ENCODE data around the gene HPCAL1. TPM values are rescaled to one million over a fixed set of nuclear protein-coding genes. Genes with fewer than 3 reads are reported as not detected.

HPCAL1 gene
- total and polyA plus RNA-seq, 2 donors (not counting 1 experiment from before 2014, with no cell fraction given): 60.3 to 65.1 TPM

GRCh38 chr2:10255189-10256030 lies 47.3 kb upstream of the HPCAL1 start:
- Histone ChIP-seq H3K27me3 (replicated peaks in 1 of 4; ENCODE audit: control extremely low read depth in 1 of 4, control insufficient read depth in 3 of 4, insufficient read depth in 4 of 4, low read length in 3 of 4) (peaks cover 0 to 10% (median 0%) of the 10 kb centered on the region in 4 experiments), H3K9me3 (ENCODE audit: control extremely low read depth in 1 of 3, control insufficient read depth in 2 of 3, insufficient read depth in 1 of 3, low read length in 2 of 3) (peaks cover 1 to 4% (median 3%) of the 10 kb centered on the region in 3 donors), H3K4me2 (replicated peaks; ENCODE audit: low read depth, low read length, poor library complexity, severe bottlenecking) (no peak overlapping the region), H3K4me3 (ENCODE audit: control extremely low read depth in 1 of 5, extremely low read depth in 1 of 5, insufficient read depth in 1 of 5, low read depth in 2 of 5, low read length in 4 of 5) (no peak overlapping the region), H3K36me3 (replicated peaks in 1 of 2; ENCODE audit: control extremely low read depth in 1 of 2, control insufficient read depth in 1 of 2, extremely low read depth in 1 of 2, insufficient read depth in 2 of 2, low read length in 1 of 2) (no peaks in the 10 kb centered on the region), H4K20me1 (ENCODE audit: control insufficient read depth, insufficient read depth, low read length, poor library complexity, severe bottlenecking) (no peaks in the 10 kb centered on the region), H3K27ac (ENCODE audit: low read length in 2 of 2) (no peak overlapping the region), H3K4me1 (ENCODE audit: control insufficient read depth in 2 of 2, insufficient read depth in 2 of 2, low read length in 2 of 2) (no peaks in the 10 kb centered on the region), H2AFZ (ENCODE audit: insufficient read depth, low read depth, low read length, poor library complexity, severe bottlenecking) (no peak overlapping the region), H3K9ac (ENCODE audit: low read length) (no peak overlapping the region), H3K79me2 (ENCODE audit: control insufficient read depth, insufficient read depth, low read length) (no peaks in the 10 kb centered on the region)
- Mint-ChIP-seq H3K27ac (no peak overlapping the region), H3K27me3 (peaks cover 14% of the 10 kb centered on the region), H3K4me1 (no peaks in the 10 kb centered on the region), H3K9me3 (ENCODE audit: insufficient read depth) (peaks cover 5% of the 10 kb centered on the region), H3K4me3 (no peak overlapping the region)
- intact Hi-C loops (cut with micrococcal nuclease): no loop called here
- CTCF ChIA-PET: no interaction called here
- no peak for ATAC-seq (ENCODE audit: low read depth)
- TF ChIP-seq EZH2 (IDR thresholded peaks at IDR 0.05; ENCODE audit: borderline replicate concordance, insufficient read depth, low read depth, low read length, poor library complexity, severe bottlenecking): no peak
- TF ChIP-seq, protein P1, sequence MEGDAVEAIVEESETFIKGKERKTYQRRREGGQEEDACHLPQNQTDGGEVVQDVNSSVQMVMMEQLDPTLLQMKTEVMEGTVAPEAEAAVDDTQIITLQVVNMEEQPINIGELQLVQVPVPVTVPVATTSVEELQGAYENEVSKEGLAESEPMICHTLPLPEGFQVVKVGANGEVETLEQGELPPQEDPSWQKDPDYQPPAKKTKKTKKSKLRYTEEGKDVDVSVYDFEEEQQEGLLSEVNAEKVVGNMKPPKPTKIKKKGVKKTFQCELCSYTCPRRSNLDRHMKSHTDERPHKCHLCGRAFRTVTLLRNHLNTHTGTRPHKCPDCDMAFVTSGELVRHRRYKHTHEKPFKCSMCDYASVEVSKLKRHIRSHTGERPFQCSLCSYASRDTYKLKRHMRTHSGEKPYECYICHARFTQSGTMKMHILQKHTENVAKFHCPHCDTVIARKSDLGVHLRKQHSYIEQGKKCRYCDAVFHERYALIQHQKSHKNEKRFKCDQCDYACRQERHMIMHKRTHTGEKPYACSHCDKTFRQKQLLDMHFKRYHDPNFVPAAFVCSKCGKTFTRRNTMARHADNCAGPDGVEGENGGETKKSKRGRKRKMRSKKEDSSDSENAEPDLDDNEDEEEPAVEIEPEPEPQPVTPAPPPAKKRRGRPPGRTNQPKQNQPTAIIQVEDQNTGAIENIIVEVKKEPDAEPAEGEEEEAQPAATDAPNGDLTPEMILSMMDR (IDR thresholded peaks at IDR 0.05): no peak
- whole genome bisulfite sequencing (ENCODE audit: insufficient coverage): 95% methylated on average over 16 of the region's 18 CpGs
- DNase-seq: no peak
- POLR2A ChIA-PET: no interaction called here

DNA sequence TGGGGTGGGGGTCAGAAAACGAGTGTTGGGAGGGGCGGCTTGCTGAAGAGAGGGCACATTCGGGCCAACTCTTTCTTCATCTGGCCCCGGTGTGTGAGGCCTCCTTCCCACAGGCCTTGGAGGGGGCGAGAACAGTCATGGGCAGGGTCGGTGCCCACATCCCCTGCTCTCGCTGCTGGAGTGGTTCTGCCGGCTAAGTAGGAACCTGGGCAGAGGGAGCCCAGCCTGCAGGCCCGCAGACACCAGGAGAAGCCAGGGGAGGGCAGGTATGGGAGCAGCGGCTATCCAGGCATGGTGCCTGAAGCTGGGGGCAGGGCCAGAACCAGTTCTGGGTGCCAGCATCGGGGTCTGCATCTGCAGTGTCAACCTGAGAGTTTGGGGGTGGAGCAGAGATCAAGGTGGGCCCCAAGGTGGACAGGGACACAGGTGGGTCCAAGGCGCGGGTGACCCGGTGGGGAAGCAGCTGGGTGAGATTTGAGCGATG lies 46.6 kb upstream of the HPCAL1 start:
- Mint-ChIP-seq H3K9me3 (ENCODE audit: insufficient read depth) (no peaks in the 10 kb centered on the region), H3K27me3 (peaks cover 14% of the 10 kb centered on the region), H3K4me1 (no peaks in the 10 kb centered on the region), H3K27ac (peak overlapping the region; percentile 26), H3K4me3 (no peak overlapping the region)
- DNase-seq: no peak
- CTCF ChIA-PET: no interaction called here
- ATAC-seq (ENCODE audit: low read depth): no peak
- no peak overlapping the region for H3K27ac ChIP-seq (ENCODE audit: low read length in 2 of 2)
- H3K9ac ChIP-seq (ENCODE audit: low read length): no peak overlapping the region
- H3K27me3 ChIP-seq (replicated peaks in 1 of 4; ENCODE audit: control extremely low read depth in 1 of 4, control insufficient read depth in 3 of 4, insufficient read depth in 4 of 4, low read length in 3 of 4): peaks cover 0 to 7% (median 0%) of the 10 kb centered on the region in 4 experiments
- peaks cover 0 to 1% (median 0%) of the 10 kb centered on the region in 3 donors for H3K9me3 ChIP-seq (ENCODE audit: control extremely low read depth in 1 of 3, control insufficient read depth in 2 of 3, insufficient read depth in 1 of 3, low read length in 2 of 3)
- H3K4me3 ChIP-seq (ENCODE audit: control extremely low read depth in 1 of 5, extremely low read depth in 1 of 5, insufficient read depth in 1 of 5, low read depth in 2 of 5, low read length in 4 of 5): no peak overlapping the region
- no peak overlapping the region for H3K4me2 ChIP-seq (replicated peaks; ENCODE audit: low read depth, low read length, poor library complexity, severe bottlenecking)
- TF ChIP-seq EZH2 (IDR thresholded peaks at IDR 0.05; ENCODE audit: borderline replicate concordance, insufficient read depth, low read depth, low read length, poor library complexity, severe bottlenecking): no peak
- TF ChIP-seq, protein P1 (IDR thresholded peaks at IDR 0.05): no peak
- H2AFZ ChIP-seq (ENCODE audit: insufficient read depth, low read depth, low read length, poor library complexity, severe bottlenecking): no peak overlapping the region
- WGBS (ENCODE audit: insufficient coverage): 78% methylated on average over 14 of the region's 15 CpGs
- H3K79me2 ChIP-seq (ENCODE audit: control insufficient read depth, insufficient read depth, low read length): no peaks in the 10 kb centered on the region
- POLR2A ChIA-PET: no interaction called here
- intact Hi-C loops (cut with micrococcal nuclease): no loop called here
- H3K36me3 ChIP-seq (replicated peaks in 1 of 2; ENCODE audit: control extremely low read depth in 1 of 2, control insufficient read depth in 1 of 2, extremely low read depth in 1 of 2, insufficient read depth in 2 of 2, low read length in 1 of 2): no peaks in the 10 kb centered on the region
- H3K4me1 ChIP-seq (ENCODE audit: control insufficient read depth in 2 of 2, insufficient read depth in 2 of 2, low read length in 2 of 2): no peaks in the 10 kb centered on the region
- no peaks in the 10 kb centered on the region for H4K20me1 ChIP-seq (ENCODE audit: control insufficient read depth, insufficient read depth, low read length, poor library complexity, severe bottlenecking)
